GM23338 (cell line): ENCODE results near the gene TK1.

Experiments
- CTCF ChIP-seq, 2 experiments: fragments of 200-600 bp in 1 of 2; sonication (generic) in 1 of 2; conservative IDR thresholded peaks; 2 replicates each; pipeline versions ENCODE4 v1.5.1 to v1.6.1; 2016 to 2017; ENCODE audit warnings: antibody characterized with exemption in 2 of 2, low read depth in 2 of 2, mild to moderate bottlenecking in 2 of 2, moderate library complexity in 1 of 2
- EZH2 ChIP-seq: fragments of 200-600 bp; sonication (generic); IDR thresholded peaks from one replicate; pipeline ENCODE4 v1.8.0; 2017; ENCODE audit warnings: antibody characterized with exemption, mild to moderate bottlenecking, low read depth; ENCODE audit not compliant: unreplicated experiment
- EZH2phosphoT487 ChIP-seq: fragments of 200-600 bp; sonication (generic); IDR thresholded peaks from one replicate; pipeline ENCODE4 v1.8.1; 2018; ENCODE audit warnings: antibody characterized with exemption; ENCODE audit not compliant: unreplicated experiment
- JUNB ChIP-seq: IDR thresholded peaks from one replicate; pipeline ENCODE4 v1.6.1; 2016; ENCODE audit warnings: antibody characterized with exemption; ENCODE audit not compliant: unreplicated experiment
- POLR2AphosphoS5 ChIP-seq: IDR thresholded peaks from 2 replicates; pipeline ENCODE4 v1.6.1; 2016; ENCODE audit warnings: antibody characterized with exemption, low read depth
- REST ChIP-seq: IDR thresholded peaks from one replicate; pipeline ENCODE4 v1.6.1; 2018; ENCODE audit warnings: antibody characterized with exemption; ENCODE audit not compliant: unreplicated experiment

- TF ChIP-seq CTCF (conservative IDR thresholded peaks at IDR 0.05; ENCODE audit: low read depth in 2 of 2) (no peak), EZH2phosphoT487 (no peak), REST (no peak), EZH2 (no peak), JUNB (no peak), POLR2AphosphoS5 (no peak)
These were observed 55.4 kb downstream of the TK1 start for GRCh38 chr17:78131172-78132083.
